Vagina (tissue), 2 donors: ENCODE measurements around the gene KCNK4.

Source experiments
- POLR2A ChIP-seq, 2 donors: fragments of 450-650 bp; IDR thresholded peaks; one replicate each; pipeline ENCODE4 v1.6.1; 2017; ENCODE audit warnings: antibody characterized with exemption in 2 of 2, mild to moderate bottlenecking in 2 of 2, moderate library complexity in 2 of 2
- POLR2AphosphoS5 ChIP-seq, 2 donors: sonication (generic); formaldehyde crosslinking; IDR thresholded peaks; one replicate each; pipeline ENCODE4 v1.9.0; 2017; ENCODE audit warnings: antibody characterized with exemption in 2 of 2, mild to moderate bottlenecking in 2 of 2, low read depth in 1 of 2; ENCODE audit not compliant: insufficient read depth in 1 of 2
- TF ChIP-seq, protein P1 (sequence below), 3 experiments: fragments of 450-650 bp in 2 of 3; fragments of 200-600 bp in 1 of 3; sonication (generic) in 1 of 3; IDR thresholded peaks; one replicate each; pipeline ENCODE4 v1.5.1; 2017 to 2019; ENCODE audit warnings: antibody characterized with exemption in 3 of 3, mild to moderate bottlenecking in 2 of 3, moderate library complexity in 2 of 3

- TF ChIP-seq, protein P1, sequence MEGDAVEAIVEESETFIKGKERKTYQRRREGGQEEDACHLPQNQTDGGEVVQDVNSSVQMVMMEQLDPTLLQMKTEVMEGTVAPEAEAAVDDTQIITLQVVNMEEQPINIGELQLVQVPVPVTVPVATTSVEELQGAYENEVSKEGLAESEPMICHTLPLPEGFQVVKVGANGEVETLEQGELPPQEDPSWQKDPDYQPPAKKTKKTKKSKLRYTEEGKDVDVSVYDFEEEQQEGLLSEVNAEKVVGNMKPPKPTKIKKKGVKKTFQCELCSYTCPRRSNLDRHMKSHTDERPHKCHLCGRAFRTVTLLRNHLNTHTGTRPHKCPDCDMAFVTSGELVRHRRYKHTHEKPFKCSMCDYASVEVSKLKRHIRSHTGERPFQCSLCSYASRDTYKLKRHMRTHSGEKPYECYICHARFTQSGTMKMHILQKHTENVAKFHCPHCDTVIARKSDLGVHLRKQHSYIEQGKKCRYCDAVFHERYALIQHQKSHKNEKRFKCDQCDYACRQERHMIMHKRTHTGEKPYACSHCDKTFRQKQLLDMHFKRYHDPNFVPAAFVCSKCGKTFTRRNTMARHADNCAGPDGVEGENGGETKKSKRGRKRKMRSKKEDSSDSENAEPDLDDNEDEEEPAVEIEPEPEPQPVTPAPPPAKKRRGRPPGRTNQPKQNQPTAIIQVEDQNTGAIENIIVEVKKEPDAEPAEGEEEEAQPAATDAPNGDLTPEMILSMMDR (IDR thresholded peaks at IDR 0.05), result no peak
- TF ChIP-seq POLR2A (IDR thresholded peaks at IDR 0.05), result no peak
- no peak for TF ChIP-seq POLR2AphosphoS5 (IDR thresholded peaks at IDR 0.05; ENCODE audit: insufficient read depth in 1 of 2, low read depth in 1 of 2)
Measured at GRCh38 chr11:64264371-64264852, 26.7 kb upstream of the KCNK4 start.
